ENCODE measurements around the gene SP2.
"Not testable (repeated sequence)": the region's sequence is repeated elsewhere in the genome, so short reads cannot be mapped to it uniquely, and the experiment has no call there.

SP2 gene

DNA sequence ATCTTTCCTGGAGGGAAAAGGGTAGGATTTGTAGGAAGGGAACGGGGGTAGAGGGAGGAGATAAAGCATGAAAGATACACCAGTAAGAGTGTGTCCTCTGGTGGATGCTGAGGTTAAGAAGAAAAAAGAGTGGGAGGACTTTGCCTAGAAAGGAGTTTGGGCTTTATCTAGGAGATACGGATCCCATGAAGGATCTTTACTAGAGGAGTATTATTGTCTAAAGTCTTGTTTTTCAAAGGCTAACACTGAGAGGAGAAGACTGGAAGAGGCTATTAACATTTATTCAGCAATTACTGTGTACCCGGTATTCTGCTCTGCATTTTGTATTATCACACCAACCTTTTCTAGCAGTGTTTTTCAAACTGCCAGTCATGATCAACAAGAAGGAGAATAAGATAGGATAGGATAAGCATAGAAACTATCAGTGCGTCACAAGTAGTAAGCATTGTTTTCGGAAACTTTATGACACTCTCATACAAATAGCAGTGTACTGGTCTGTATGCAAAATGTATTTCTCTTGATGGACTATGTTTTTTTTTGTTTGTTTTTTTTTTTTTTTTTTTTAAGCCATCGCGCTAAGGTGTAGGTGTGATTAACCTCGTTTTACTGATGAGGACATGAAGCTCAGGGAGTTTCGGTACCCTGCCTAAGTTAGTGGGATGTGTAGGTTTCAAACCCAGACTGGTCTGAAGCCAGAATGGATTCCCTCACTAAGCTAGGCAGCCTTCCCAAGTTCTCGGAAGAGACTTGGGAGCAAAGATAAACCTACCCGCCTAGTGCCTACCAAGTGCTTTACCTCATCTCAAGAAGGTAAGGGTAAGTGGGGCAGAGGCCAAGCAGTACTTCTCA, 1.3 kb upstream of the SP2 start:
- no peak for DNase-seq

DNA sequence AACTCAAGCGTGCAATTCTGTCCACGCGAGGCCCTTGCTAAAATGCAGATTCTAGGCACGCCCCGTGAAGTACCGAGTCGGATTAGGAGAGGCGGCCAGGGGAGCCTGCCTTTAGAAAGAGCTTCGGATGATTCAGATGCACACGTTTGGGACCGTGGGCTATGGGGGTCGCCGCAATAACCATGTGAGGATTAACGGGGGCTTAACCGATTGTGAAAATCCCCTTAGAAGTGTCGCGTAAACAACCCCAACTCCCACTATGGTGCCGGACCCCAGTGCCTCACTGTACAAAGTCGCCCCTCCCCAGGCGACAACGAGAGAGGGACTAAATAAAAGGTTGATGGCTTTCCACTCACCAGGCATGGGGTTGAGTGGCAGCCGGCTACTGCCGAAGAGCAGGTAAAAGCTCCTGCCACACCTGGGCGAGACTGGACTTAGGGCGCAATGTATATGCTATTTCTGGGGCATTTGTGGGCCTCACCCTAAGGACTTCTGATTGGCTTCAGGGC, 635 bp upstream of the SP2 start:
- DNase-seq, result no peak

- DNase-seq, result peak; percentile 79
Observed at GRCh38 chr17:47896672-47897490, 845 bp downstream of the SP2 start.

- no peak for DNase-seq
Observed at GRCh38 chr17:47897561-47897960, 1.5 kb downstream of the SP2 start.

DNA sequence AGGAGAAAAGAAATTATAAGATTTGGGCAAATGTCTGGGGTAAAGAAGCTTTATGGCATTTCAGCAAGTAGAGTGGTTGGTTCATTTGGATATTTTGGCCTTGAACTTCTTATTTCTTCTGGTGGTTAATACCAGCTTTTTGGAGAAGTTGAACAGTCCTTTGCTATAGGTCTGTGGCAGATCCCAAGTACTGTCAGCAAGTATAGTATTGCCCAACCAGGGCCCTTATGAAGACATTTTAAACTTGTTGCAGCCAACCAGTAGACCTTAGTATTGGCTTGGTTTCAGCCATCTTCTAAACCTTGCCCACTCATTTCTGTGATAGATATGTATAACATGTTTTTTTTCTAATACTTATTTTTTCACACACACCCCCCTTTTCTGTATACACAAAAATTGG, 2.2 kb downstream of the SP2 start:
- DNase-seq, result no peak

DNA sequence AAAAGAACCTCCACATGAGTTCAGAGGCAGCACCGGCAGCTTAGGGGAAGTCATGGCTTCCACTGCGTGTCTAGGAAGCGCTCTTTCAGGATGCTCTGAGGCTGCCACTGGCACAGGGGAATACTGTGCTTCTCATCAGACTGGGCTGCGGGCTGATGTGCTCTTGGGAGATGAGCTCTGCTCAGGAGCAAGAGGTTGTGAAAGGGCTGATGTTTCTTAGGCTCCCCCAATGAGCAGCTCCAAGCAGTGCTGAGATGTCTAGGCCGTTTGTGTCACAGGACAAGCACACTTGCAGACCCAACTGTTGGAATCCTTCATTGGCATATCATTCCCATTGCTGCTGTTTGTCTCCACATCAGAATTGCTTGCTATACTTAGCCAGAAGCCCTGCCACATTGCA, 3.6 kb downstream of the SP2 start:
- DNase-seq, result no peak

DNA sequence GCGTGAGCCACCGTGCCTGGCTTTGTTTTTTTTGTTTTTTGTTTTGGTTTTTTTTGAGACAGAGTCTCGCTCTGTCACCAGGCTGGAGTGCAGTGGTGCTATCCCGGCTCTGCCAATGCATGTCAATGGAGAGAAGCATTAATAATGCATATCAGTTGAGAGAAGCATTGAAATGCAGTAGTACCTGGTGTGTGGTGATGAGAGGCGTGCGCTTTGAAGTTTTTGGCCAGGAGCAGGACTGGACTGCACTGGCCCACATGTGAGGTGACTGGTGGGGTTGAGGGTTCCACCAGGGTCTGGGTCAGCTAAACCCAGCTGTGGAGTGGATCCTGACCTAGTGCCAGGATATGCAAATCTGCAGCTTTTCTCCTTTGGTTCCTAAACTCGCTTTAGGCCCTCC, 5.4 kb downstream of the SP2 start:
- no peak for DNase-seq

- no peak for DNase-seq
Observed at GRCh38 chr17:47902039-47902744, 6.2 kb downstream of the SP2 start.

- no peak for DNase-seq
Observed at GRCh38 chr17:47905221-47905733, 9.2 kb downstream of the SP2 start.

DNA sequence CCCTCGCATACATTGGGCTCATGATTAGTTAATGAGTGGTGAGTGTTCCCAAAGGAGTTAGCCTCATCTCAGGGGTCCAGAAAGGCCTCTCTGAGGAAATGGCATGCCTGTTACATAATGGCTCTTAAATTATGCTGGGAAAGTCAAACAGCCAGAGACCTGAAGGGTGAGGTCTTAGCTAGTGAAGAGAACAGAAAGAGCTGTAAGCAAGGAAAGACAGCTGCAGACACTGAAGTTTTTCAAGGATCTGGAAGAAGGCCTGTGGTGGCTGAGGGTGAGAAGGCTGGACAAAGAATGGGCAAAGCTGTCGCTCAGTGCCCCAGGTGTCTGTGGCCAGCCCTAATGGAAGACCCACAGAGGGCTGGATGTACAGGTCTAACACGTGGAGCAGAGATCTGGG, 10.4 kb downstream of the SP2 start:
- DNase-seq, result no peak

DNA sequence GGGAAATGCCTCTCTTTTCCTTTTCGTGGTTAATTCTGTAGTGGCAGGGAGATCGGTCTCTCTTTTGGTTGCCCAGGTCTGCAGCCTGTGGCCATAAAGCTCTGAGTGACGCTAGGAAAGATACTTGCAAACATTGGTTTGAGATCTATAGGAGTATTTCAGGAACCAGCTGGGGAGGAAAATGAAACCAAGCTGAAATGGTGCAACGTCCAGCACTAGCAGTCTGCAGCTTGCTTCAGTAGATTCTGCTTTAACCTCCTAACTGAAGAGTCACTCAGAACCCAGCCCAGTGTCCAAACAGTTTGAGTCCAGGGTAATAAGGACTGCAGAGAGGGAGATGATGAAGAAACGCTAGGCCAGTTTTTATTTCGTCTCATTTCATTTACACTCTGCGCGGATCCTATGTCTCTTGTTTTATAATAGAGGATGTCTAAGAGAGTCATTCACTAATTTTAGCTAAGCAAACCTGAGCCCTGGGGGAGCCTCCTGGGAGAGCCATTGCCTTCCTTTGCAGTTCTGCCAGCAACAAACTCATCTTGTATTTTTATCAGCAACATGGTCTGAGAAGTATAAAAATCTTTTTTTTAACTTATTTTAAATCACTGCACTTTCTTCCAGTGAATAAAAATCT, 12.0 kb downstream of the SP2 start:
- DNase-seq, result no peak

DNA sequence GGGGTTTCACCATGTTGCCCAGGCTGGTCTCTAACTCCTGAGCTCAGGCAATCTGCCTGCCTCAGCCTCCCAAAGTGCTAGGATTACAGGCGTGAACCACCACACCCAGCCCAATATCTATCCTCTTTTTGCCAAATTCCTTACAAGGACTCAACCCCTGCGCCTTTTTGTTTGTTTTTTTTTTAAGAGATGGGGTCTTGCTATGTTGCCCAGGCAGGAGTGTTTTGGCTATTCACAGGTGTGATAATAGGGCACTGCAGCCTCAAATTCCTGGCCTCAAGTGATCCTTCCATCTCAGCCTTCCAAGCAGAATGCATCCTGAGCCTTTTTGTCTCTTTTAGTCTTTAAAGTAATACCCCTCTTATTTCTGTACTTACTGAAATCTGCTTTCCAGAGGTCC, 17.0 kb downstream of the SP2 start:
- DNase-seq, result no peak

GRCh38 chr17:47914306-47914948, 18.4 kb downstream of the SP2 start:
- DNase-seq, result no peak

DNA sequence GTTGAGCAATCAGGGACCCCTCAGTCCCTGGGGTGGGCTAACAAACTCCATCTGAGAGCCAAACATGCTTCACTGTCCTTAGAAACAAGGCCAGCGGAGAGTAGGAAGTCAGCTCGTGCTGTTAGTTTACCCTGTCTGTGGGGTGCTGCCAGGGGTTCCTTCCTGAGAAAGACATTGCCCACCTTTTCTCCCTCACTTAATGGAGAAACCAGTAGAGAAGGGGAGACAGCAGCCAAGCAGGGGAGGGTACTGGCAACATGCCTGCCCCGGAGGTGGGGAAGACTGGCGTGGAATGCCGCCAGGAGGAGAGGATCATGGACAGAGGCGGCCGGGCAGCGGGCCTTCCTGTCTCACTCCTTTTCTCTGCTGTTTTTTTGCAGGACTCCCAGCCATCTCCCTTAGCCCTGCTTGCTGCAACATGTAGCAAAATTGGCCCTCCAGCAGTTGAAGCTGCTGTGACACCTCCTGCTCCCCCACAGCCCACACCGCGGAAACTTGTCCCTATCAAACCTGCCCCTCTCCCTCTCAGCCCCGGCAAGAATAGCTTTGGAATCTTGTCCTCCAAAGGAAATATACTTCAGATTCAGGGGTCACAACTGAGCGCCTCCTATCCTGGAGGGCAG, 19.9 kb downstream of the SP2 start:
- no peak for DNase-seq

DNA sequence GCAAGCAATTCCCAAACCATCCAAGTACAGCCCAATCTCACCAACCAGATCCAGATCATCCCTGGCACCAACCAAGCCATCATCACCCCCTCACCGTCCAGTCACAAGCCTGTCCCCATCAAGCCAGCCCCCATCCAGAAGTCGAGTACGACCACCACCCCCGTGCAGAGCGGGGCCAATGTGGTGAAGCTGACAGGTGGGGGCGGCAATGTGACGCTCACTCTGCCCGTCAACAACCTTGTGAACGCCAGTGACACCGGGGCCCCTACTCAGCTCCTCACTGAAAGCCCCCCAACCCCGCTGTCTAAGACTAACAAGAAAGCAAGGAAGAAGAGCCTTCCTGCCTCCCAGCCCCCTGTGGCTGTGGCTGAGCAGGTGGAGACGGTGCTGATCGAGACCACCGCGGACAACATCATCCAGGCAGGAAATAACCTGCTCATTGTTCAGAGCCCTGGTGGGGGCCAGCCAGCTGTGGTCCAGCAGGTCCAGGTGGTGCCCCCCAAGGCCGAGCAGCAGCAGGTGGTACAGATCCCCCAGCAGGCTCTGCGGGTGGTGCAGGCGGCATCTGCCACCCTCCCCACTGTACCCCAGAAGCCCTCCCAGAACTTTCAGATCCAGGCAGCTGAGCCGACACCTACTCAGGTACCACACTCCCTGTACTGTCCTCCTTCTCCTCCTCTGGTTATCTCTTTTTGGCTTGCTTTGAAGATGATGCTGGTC, 20.6 kb downstream of the SP2 start:
- no peak for DNase-seq

DNA sequence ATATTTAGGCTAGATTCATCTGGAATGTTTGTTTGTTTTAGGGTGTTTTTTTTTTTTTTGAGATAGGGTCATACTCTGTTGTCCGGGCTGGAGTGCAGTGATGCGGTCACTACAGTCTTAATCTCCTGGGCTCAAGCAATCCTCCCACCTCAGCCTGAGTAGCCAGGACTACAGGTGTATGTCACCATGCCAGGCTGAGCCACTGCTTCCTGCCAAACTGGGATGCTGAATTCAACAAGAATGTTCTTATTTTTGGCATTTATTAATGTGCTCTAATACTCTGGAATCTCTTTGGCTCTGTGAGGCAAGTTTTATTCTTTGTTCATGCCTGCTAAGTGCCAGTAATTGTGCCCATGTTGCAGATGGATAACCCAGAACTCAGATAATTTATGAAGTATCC, 21.5 kb downstream of the SP2 start:
- DNase-seq, result no peak

DNA sequence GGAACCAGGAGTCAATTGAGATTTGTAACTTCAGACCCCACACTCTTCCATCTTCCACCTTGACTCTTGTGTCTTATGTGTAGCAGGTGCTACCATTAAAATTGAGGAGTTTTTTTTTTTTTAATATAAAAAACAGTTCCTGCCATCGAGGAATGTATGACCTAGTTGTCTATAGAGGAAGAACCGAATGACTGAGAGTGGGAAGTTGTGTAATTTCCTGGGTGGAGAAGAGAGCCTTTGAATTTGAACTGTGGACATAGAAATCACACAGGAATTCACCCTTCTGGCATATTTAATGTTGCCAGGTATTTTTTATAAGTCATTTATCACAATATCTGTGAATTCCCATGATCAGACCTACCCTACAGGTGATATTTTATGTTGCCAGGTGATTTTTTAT, 22.0 kb downstream of the SP2 start:
- no peak for DNase-seq

- DNase-seq, result no peak
Observed at GRCh38 chr17:47918991-47919390, 23.0 kb downstream of the SP2 start.

- DNase-seq, result not testable (repeated sequence)
Observed at GRCh38 chr17:47919889-47920288, 23.9 kb downstream of the SP2 start.

DNA sequence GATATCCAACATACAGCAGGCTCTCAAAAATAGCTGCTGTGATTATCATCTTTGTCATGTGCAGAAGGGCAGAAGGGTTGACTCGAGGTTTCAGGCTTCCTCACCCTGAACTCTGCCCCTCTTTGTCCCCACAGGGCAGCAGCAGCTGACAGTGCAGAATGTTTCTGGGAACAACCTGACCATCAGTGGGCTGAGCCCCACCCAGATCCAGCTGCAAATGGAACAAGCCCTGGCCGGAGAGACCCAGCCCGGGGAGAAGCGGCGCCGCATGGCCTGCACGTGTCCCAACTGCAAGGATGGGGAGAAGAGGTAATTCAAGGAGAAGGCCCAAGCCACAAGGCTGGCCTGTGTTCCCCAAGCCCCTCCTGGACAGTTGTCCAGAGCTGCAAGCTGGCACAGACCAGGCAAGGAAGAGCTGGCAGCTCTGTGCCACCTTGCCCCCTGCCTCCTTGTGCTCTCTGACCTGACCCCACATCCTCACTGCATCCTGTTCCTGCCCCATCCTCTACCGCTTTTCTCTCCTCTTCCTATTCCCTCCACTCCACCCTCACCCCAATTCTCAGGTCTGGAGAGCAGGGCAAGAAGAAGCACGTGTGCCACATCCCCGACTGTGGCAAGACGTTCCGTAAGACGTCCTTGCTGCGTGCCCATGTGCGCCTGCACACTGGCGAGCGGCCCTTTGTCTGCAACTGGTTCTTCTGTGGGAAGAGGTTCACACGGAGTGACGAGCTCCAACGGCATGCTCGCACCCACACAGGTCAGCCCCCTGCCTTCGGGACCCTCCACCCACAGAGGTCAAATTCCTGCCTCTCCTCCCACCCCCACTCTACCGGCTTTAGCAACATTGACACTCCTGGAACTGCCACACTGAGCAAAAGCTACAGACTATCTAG, 29.0 kb downstream of the SP2 start:
- no peak for DNase-seq

Data from NCI-H1092 (cell line).